Transverse colon (tissue), 4 donors: ENCODE data around the gene MED27.

Experiments
- CTCF ChIP-seq, 5 experiments: fragments of 200-600 bp in 3 of 5; fragments of 450-650 bp in 2 of 5; sonication (generic) in 3 of 5; IDR thresholded peaks; 1 replicate in 2 of 5; 2 replicates in 3 of 5; pipeline ENCODE4 v1.5.1; 2016 to 2017; ENCODE audit warnings: antibody characterized with exemption in 5 of 5, inconsistent platforms in 3 of 5, mild to moderate bottlenecking in 2 of 5, moderate library complexity in 1 of 5
- POLR2A ChIP-seq: fragments of 450-650 bp; IDR thresholded peaks from one replicate; pipeline ENCODE4 v1.6.1; 2016; ENCODE audit warnings: antibody characterized with exemption, mild to moderate bottlenecking, moderate library complexity
- POLR2AphosphoS5 ChIP-seq, 3 donors: sonication (generic); formaldehyde crosslinking; IDR thresholded peaks; one replicate each; pipeline ENCODE4 v1.6.1; 2016; ENCODE audit warnings: antibody characterized with exemption in 3 of 3

- TF ChIP-seq CTCF (IDR thresholded peaks at IDR 0.05) (no peak), POLR2A (no peak), POLR2AphosphoS5 (IDR thresholded peaks at IDR 0.05) (no peak)
Measured at GRCh38 chr9:131986089-131986488, 93.6 kb downstream of the MED27 start.
